GM18870 (cell line): Measurements from ENCODE around the gene ADARB1.

Experiments used
- ATAC-seq: cut with Tn5 transposase; IDR thresholded peaks from one replicate; pipeline ENCODE4 v1.9.1; 2021; ENCODE audit warnings: moderate library complexity; ENCODE audit not compliant: unreplicated experiment

The ADARB1 gene

GRCh38 chr21:45220714-45221490, 146.5 kb downstream of the ADARB1 start:
- ATAC-seq: no peak

- ATAC-seq: no peak
These were observed 147.6 kb downstream of the ADARB1 start for GRCh38 chr21:45222001-45222400.

GRCh38 chr21:45223236-45224185, 149.1 kb downstream of the ADARB1 start:
- no peak for ATAC-seq

GRCh38 chr21:45224189-45224938, 150.0 kb downstream of the ADARB1 start:
- ATAC-seq: no peak

GRCh38 chr21:45225041-45225740, 150.8 kb downstream of the ADARB1 start:
- no peak for ATAC-seq

GRCh38 chr21:45225741-45226327, 151.5 kb downstream of the ADARB1 start:
- no peak for ATAC-seq

GRCh38 chr21:45226540-45227326, 152.4 kb downstream of the ADARB1 start:
- no peak for ATAC-seq

GRCh38 chr21:45227735-45228134, 153.4 kb downstream of the ADARB1 start:
- ATAC-seq: no peak

- no peak for ATAC-seq
These were observed 153.8 kb downstream of the ADARB1 start for GRCh38 chr21:45228171-45228641.

GRCh38 chr21:45228656-45229240, 154.4 kb downstream of the ADARB1 start:
- no peak for ATAC-seq

- no peak for ATAC-seq
These were observed 157.3 kb downstream of the ADARB1 start for GRCh38 chr21:45231705-45232104.

GRCh38 chr21:45234127-45234526, 159.7 kb downstream of the ADARB1 start:
- no peak for ATAC-seq

GRCh38 chr21:45234965-45235364, 160.6 kb downstream of the ADARB1 start:
- no peak for ATAC-seq

GRCh38 chr21:45235488-45235887, 161.1 kb downstream of the ADARB1 start:
- ATAC-seq: no peak

- ATAC-seq: no peak
These were observed 162.1 kb downstream of the ADARB1 start for GRCh38 chr21:45236481-45236880.

GRCh38 chr21:45237401-45237800, 163.0 kb downstream of the ADARB1 start:
- no peak for ATAC-seq

- no peak for ATAC-seq
These were observed 167.0 kb downstream of the ADARB1 start for GRCh38 chr21:45241357-45241756.

GRCh38 chr21:45243603-45244002, 169.2 kb downstream of the ADARB1 start:
- ATAC-seq: no peak

GRCh38 chr21:45244799-45245340, 170.5 kb downstream of the ADARB1 start:
- ATAC-seq: no peak
